ENCODE results near the gene GRID2. TPM values are rescaled to one million over a fixed set of nuclear protein-coding genes. Genes with fewer than 3 reads are reported as not detected.

Gene GRID2
- total RNA-seq, 3 donors from 2014 or later = 0.44 TPM; not detected in 2

DNA sequence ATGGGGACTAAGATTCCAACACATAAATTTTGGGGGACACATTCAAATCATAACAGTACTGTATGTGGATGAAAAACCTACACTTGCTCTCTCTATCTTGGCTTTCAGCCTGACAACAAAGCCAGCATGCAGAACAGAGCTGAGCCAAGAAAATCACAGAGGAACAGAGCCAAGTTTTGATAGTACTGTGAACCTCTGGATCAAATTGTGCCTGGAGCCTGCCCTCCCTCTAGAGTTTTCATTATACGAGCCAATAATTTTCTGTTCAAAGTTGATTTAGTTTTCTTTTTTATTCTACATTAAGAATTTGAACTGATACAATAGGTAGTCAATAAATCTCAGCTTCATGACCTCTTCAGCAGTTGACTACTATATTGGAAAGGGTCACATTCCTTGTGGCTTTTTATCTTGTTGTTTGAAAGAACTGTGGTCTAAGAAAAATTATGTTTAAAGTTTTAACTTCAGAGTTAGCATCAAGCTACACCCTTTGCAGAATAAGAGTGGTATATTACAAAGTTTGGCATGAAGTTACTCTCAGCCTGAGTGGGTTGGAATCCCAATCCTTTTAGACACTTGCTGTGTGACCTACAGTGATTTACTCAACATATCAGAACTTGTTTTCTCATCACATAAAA is 31.1 kb downstream of the GRID2 start:
- no peak for DNase-seq

GRCh38 chr4:92339676-92340075 is 35.9 kb downstream of the GRID2 start:
- ATAC-seq (no peak), DNase-seq (no peak)
- Histone ChIP-seq H3K4me1 (ENCODE audit: low read depth) (no peaks in the 10 kb centered on the region), H3K9me3 (no peaks in the 10 kb centered on the region), H3K4me3 (no peak overlapping the region), H3K36me3 (ENCODE audit: low read depth) (no peaks in the 10 kb centered on the region)
- intact Hi-C loops (cut with DNase I, micrococcal nuclease) = no loop called here
- TF ChIP-seq, protein P1, sequence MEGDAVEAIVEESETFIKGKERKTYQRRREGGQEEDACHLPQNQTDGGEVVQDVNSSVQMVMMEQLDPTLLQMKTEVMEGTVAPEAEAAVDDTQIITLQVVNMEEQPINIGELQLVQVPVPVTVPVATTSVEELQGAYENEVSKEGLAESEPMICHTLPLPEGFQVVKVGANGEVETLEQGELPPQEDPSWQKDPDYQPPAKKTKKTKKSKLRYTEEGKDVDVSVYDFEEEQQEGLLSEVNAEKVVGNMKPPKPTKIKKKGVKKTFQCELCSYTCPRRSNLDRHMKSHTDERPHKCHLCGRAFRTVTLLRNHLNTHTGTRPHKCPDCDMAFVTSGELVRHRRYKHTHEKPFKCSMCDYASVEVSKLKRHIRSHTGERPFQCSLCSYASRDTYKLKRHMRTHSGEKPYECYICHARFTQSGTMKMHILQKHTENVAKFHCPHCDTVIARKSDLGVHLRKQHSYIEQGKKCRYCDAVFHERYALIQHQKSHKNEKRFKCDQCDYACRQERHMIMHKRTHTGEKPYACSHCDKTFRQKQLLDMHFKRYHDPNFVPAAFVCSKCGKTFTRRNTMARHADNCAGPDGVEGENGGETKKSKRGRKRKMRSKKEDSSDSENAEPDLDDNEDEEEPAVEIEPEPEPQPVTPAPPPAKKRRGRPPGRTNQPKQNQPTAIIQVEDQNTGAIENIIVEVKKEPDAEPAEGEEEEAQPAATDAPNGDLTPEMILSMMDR (IDR thresholded peaks at IDR 0.05) = no peak

More for the DNA sequence above, 31.1 kb downstream of the GRID2 start:
- Histone ChIP-seq H3K36me3 (ENCODE audit: low read depth) (no peaks in the 10 kb centered on the region), H3K9me3 (no peaks in the 10 kb centered on the region), H3K4me3 (no peak overlapping the region), H3K4me1 (ENCODE audit: low read depth) (no peaks in the 10 kb centered on the region)
- intact Hi-C loops (cut with DNase I, micrococcal nuclease) = no loop called here
- no peak for ATAC-seq
- TF ChIP-seq, protein P1 (IDR thresholded peaks at IDR 0.05) = no peak

GRCh38 chr4:92344216-92344615 is 40.5 kb downstream of the GRID2 start:
- TF ChIP-seq, protein P1 (IDR thresholded peaks at IDR 0.05) = no peak
- Histone ChIP-seq H3K9me3 (no peaks in the 10 kb centered on the region), H3K4me1 (ENCODE audit: low read depth) (no peaks in the 10 kb centered on the region), H3K36me3 (ENCODE audit: low read depth) (no peaks in the 10 kb centered on the region), H3K4me3 (no peak overlapping the region)
- intact Hi-C loops (cut with DNase I, micrococcal nuclease) = no loop called here
- ATAC-seq (no peak), DNase-seq (no peak)

GRCh38 chr4:92346289-92346688 is 42.5 kb downstream of the GRID2 start:
- intact Hi-C loops (cut with DNase I, micrococcal nuclease) = no loop called here
- Histone ChIP-seq H3K36me3 (ENCODE audit: low read depth) (no peaks in the 10 kb centered on the region), H3K4me3 (no peak overlapping the region), H3K9me3 (no peaks in the 10 kb centered on the region), H3K4me1 (ENCODE audit: low read depth) (no peaks in the 10 kb centered on the region)
- ATAC-seq = no peak
- DNase-seq = no peak
- TF ChIP-seq, protein P1 (IDR thresholded peaks at IDR 0.05) = no peak

DNA sequence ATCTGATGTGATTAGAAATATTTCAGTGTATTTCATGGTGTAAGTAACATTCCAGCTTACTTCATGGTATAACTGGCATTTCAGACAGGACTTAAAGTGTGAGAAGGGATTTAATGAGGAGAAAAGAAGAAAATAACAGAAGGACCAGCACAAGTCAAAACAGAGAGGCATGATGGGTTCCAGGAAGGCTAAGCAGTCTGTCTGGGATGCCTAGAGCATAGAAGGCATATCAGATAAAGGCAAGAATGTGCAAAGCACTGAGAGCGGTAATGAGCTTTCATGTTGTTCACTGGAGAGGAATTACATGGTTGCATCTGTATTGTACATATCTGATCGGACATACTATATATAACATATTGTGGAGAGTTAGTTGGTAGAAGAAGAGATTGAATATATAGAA is 54.2 kb downstream of the GRID2 start:
- intact Hi-C loops (cut with DNase I, micrococcal nuclease) = no loop called here
- Histone ChIP-seq H3K4me3 (no peak overlapping the region), H3K4me1 (ENCODE audit: low read depth) (no peaks in the 10 kb centered on the region), H3K9me3 (no peaks in the 10 kb centered on the region), H3K36me3 (ENCODE audit: low read depth) (no peaks in the 10 kb centered on the region)
- ATAC-seq (no peak), DNase-seq (no peak)
- TF ChIP-seq, protein P1 (IDR thresholded peaks at IDR 0.05) = no peak

DNA sequence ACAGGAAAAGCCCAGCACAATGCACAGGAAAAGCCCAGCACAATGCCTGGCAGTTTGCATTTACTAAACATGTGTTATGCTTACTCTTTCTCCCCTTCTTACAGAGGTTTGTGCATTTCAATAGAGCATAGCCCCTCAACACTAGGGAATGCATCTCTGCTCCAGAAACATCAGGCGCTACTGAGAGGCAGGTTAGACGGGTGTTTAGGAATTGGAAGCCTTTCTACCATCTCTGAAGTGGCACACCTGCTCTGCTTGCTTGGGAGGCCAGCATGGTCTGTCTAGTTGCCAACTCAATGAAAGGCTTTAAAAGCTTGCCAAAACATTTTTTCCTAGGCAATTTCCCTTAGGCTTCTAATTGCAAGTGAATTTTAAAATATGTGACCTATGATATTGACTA is 55.7 kb downstream of the GRID2 start:
- H3K36me3 ChIP-seq (ENCODE audit: low read depth) = no peaks in the 10 kb centered on the region
- no peaks in the 10 kb centered on the region for H3K9me3 ChIP-seq
- H3K4me1 ChIP-seq (ENCODE audit: low read depth) = no peaks in the 10 kb centered on the region
- DNase-seq (no peak), ATAC-seq (no peak)
- no peak overlapping the region for H3K4me3 ChIP-seq
- TF ChIP-seq, protein P1 (IDR thresholded peaks at IDR 0.05) = no peak
- intact Hi-C loops (cut with DNase I, micrococcal nuclease) = no loop called here

All from mucosa of descending colon (tissue), 3 donors.